HG03354 (cell line): ENCODE data around the gene SAMD4A.

Experiments
- ATAC-seq: cut with Tn5 transposase; IDR thresholded peaks from one replicate; pipeline ENCODE4 v1.9.1; 2021; ENCODE audit warnings: mild to moderate bottlenecking; ENCODE audit not compliant: unreplicated experiment, poor library complexity, severe bottlenecking

The SAMD4A gene

GRCh38 chr14:54674046-54674741 is 107.3 kb downstream of the SAMD4A start:
- no peak for ATAC-seq

GRCh38 chr14:54675236-54676128 is 108.6 kb downstream of the SAMD4A start:
- no peak for ATAC-seq

- ATAC-seq = no peak
Measured at GRCh38 chr14:54676812-54677708, 110.1 kb downstream of the SAMD4A start.

GRCh38 chr14:54680651-54681050 is 113.7 kb downstream of the SAMD4A start:
- ATAC-seq = no peak

- no peak for ATAC-seq
Measured at GRCh38 chr14:54681811-54682261, 114.9 kb downstream of the SAMD4A start.

- ATAC-seq = no peak
Measured at GRCh38 chr14:54682578-54682977, 115.7 kb downstream of the SAMD4A start.

GRCh38 chr14:54683882-54684794 is 117.2 kb downstream of the SAMD4A start:
- ATAC-seq = no peak

- no peak for ATAC-seq
Measured at GRCh38 chr14:54685286-54685845, 118.4 kb downstream of the SAMD4A start.

GRCh38 chr14:54686219-54686870 is 119.4 kb downstream of the SAMD4A start:
- ATAC-seq = no peak

- ATAC-seq = no peak
Measured at GRCh38 chr14:54686871-54687749, 120.2 kb downstream of the SAMD4A start.

- ATAC-seq = no peak
Measured at GRCh38 chr14:54687750-54688119, 120.8 kb downstream of the SAMD4A start.

GRCh38 chr14:54688229-54688628 is 121.3 kb downstream of the SAMD4A start:
- ATAC-seq = no peak

GRCh38 chr14:54689928-54690327 is 123.0 kb downstream of the SAMD4A start:
- no peak for ATAC-seq

GRCh38 chr14:54690887-54691286 is 124.0 kb downstream of the SAMD4A start:
- no peak for ATAC-seq

- no peak for ATAC-seq
Measured at GRCh38 chr14:54691525-54692283, 124.8 kb downstream of the SAMD4A start.

GRCh38 chr14:54692284-54692772 is 125.4 kb downstream of the SAMD4A start:
- no peak for ATAC-seq
